K562 (cell line): ENCODE results near the gene POLR1C. TPM values are rescaled to one million over a fixed set of nuclear protein-coding genes. Genes with fewer than 3 reads are reported as not detected.
A peak's percentile ranks its signal among the peaks of the same experiment; 100 is the strongest.

ENCODE experiments used
- ATAC-seq: fragments of 200-7000 bp; cut with Tn5 transposase; 3 replicates; pipeline ENCODE4 v1.9.1; 2020; ENCODE audit warnings: moderate library complexity
- BruUV-seq: library from RNA; stranded (reverse); fragments of 400-500 nt; replicated peaks from 2 replicates; lab custom pipeline; 2021; lab: Mats Ljungman, UMichigan
- CTCF ChIA-PET: fragments of 300-600 bp; formaldehyde crosslinking; extraction: SDS; loops from one replicate; lab custom pipeline; 2021; ENCODE audit warnings: low intra/inter-chr PET ratio; lab: Yijun Ruan, JAX
- POLR2A ChIA-PET: fragments of 300-600, 350-650 bp; sonication (Branson Sonifier 250); formaldehyde crosslinking; extraction: SDS; loops from one replicate; lab custom pipeline; 2021; ENCODE audit warnings: antibody characterized with exemption, inconsistent platforms; lab: Yijun Ruan, JAX
- DNase-seq, 4 experiments: peaks; one replicate each; pipeline versions ENCODE4 v3.0.0 to v3.0.0-alpha.2; 2011 to 2018; ENCODE audit warnings: low spot score in 3 of 4, mixed read lengths in 3 of 4; ENCODE audit errors: extremely low read depth in 1 of 4
- FAIRE-seq: peaks from 2 replicates; lab custom pipeline; 2011; peaks lifted over from hg19 to GRCh38; lab: Jason Lieb, UNC
- H2AFZ ChIP-seq: 2 replicates; pipeline ENCODE4 v1.6.0; 2011; ENCODE audit warnings: low read depth, low read length, control low read depth, inconsistent platforms
- H3K27ac ChIP-seq: fragments of 200-600 bp; 3 replicates; pipeline ENCODE4 v1.8.0; 2011; ENCODE audit warnings: low read depth, mild to moderate bottlenecking, control low read depth, inconsistent platforms, low read length, moderate library complexity, mixed read lengths; ENCODE audit errors: extremely low read depth
- H3K27me3 ChIP-seq, 2 experiments: fragments of 300-600 bp in 1 of 2; 2 replicates in 1 of 2; 3 replicates in 1 of 2; pipeline versions ENCODE4 v1.6.0 to v1.8.0; 2011; ENCODE audit warnings: inconsistent platforms in 2 of 2, low read length in 2 of 2, mild to moderate bottlenecking in 1 of 2, mixed read lengths in 1 of 2, moderate library complexity in 1 of 2; ENCODE audit not compliant: control insufficient read depth in 2 of 2, insufficient read depth in 2 of 2
- H3K36me3 ChIP-seq: fragments of 300-600 bp; 3 replicates; pipeline ENCODE4 v1.8.0; 2011; ENCODE audit warnings: mild to moderate bottlenecking, low read length, inconsistent platforms; ENCODE audit not compliant: control insufficient read depth, insufficient read depth
- H3K4me1 ChIP-seq, 2 experiments: fragments of 200-600 bp in 1 of 2; replicated peaks in 1 of 2; 2 replicates in 1 of 2; 3 replicates in 1 of 2; pipeline versions ENCODE4 v1.5.1 to v1.8.0; 2011; ENCODE audit warnings: inconsistent platforms in 2 of 2, low read length in 2 of 2, mild to moderate bottlenecking in 1 of 2, mixed read lengths in 1 of 2, moderate library complexity in 1 of 2; ENCODE audit not compliant: control insufficient read depth in 2 of 2, insufficient read depth in 2 of 2
- H3K4me2 ChIP-seq: 2 replicates; pipeline ENCODE4 v1.6.1; 2011; ENCODE audit warnings: low read length, control low read depth, inconsistent platforms, mixed read lengths; ENCODE audit not compliant: insufficient read depth
- H3K4me3 ChIP-seq: fragments of 200-600 bp; sonication (generic), shearing (Covaris generic); 2 replicates; pipeline ENCODE4 v1.5.1; 2016; ENCODE audit warnings: control low read depth, inconsistent platforms
- H3K79me2 ChIP-seq: fragments of 200-600 bp; 3 replicates; pipeline ENCODE4 v1.8.0; 2011; ENCODE audit warnings: low read length, inconsistent platforms; ENCODE audit not compliant: control insufficient read depth, insufficient read depth
- H3K9ac ChIP-seq, 2 experiments: 2 replicates each; pipeline versions ENCODE4 v1.6.0 to v1.6.1; 2011; ENCODE audit warnings: low read depth in 2 of 2, low read length in 2 of 2, control low read depth in 1 of 2, inconsistent platforms in 1 of 2, mild to moderate bottlenecking in 1 of 2, mixed read lengths in 1 of 2; ENCODE audit not compliant: insufficient read depth in 1 of 2
- H3K9me1 ChIP-seq: one replicate; pipeline ENCODE4 v1.6.0; 2011; ENCODE audit warnings: inconsistent platforms, mild to moderate bottlenecking, low read length, moderate library complexity; ENCODE audit not compliant: control insufficient read depth, insufficient read depth
- H3K9me3 ChIP-seq: replicated peaks from 2 replicates; pipeline ENCODE4 v1.5.1; 2011; ENCODE audit warnings: low read depth, low read length, inconsistent platforms; ENCODE audit not compliant: control insufficient read depth, insufficient read depth
- H4K20me1 ChIP-seq: replicated peaks from 2 replicates; pipeline ENCODE4 v1.6.1; 2011; ENCODE audit warnings: low read length, inconsistent platforms, mixed read lengths; ENCODE audit not compliant: control insufficient read depth, insufficient read depth
- CHD7 ChIP-seq: fragments of 200-600 bp; sonication (generic); IDR thresholded peaks from one replicate; pipeline ENCODE4 v1.6.1; 2012; ENCODE audit warnings: mild to moderate bottlenecking, low read depth, low read length, inconsistent platforms
- CTCF ChIP-seq, 3 experiments: IDR thresholded peaks in 2 of 3; conservative IDR thresholded peaks in 1 of 3; 2 replicates each; pipeline ENCODE4 v1.5.1; 2011 to 2012; ENCODE audit warnings: low read length in 3 of 3, mild to moderate bottlenecking in 3 of 3, control low read depth in 2 of 3, improper control_type of control experiment in 1 of 3, inconsistent platforms in 1 of 3, low read depth in 1 of 3, mixed read lengths in 1 of 3, moderate library complexity in 1 of 3; ENCODE audit not compliant: insufficient read depth in 2 of 3
- HNRNPH1 ChIP-seq: fragments of 200-400 bp; formaldehyde crosslinking; optimal IDR thresholded peaks from 2 replicates; pipeline ENCODE3; 2017; ENCODE audit warnings: low read depth, mild to moderate bottlenecking, low read length, moderate library complexity
- ZNF121 ChIP-seq: sonication (generic); formaldehyde crosslinking; conservative IDR thresholded peaks from 2 replicates; pipeline ENCODE4 v1.8.0; 2022; ENCODE audit warnings: missing genetic modification reagents
- WGBS: fragments of 100-300 bp; shearing (Covaris generic); methylation state at CpG from one replicate; pipeline ENCODE4 v1.1.6; 2016; ENCODE audit warnings: low coverage, mixed read lengths; ENCODE audit not compliant: insufficient coverage; ENCODE audit errors: missing lambda C conversion rate; 5-methylcytosine and 5-hydroxymethylcytosine counted together
- in situ Hi-C: fragments of 300-500 bp; cut with MboI; formaldehyde crosslinking; loops from 4 replicates; pipeline ENCODE4 v1.15.0; 2018; ENCODE audit warnings: inconsistent platforms, mixed read lengths
- intact Hi-C: fragments of 100-400 bp; cut with micrococcal nuclease; formaldehyde crosslinking; loops from 2 replicates; pipeline ENCODE4 v1.14.2; 2022
- polyA plus RNA-seq, 8 experiments: library from polyadenylated mRNA; depleted of rRNA in 4 of 8; stranded (reverse) in 5 of 8; unstranded in 3 of 8; fragments of >200 nt; fragmentation: Nextera tagmentation in 2 of 8; fragmentation: Illumina TruSeq in 1 of 8; extraction: Ambion mirVana in 2 of 8; extraction: Trizol in 1 of 8; gene quantifications; 2 replicates each; pipeline versions ENCODE4 v1.2.1 to v1.2.3, GENCODE V29; 2011 to 2014; ENCODE audit warnings: inconsistent platforms in 1 of 8, missing spikeins in 1 of 8
- total RNA-seq, 7 experiments: library from RNA; depleted of rRNA in 6 of 7; stranded (reverse); fragments of >200 nt in 6 of 7; fragmentation: Illumina TruSeq in 2 of 7; extraction: Trizol in 2 of 7; gene quantifications; 2 replicates each; pipeline versions ENCODE4 v1.2.1 to v1.2.3, GENCODE V29; 2011 to 2021; ENCODE audit warnings: low replicate concordance in 1 of 7

Gene POLR1C
- total and polyA plus RNA-seq, 9 of the 15 experiments (the other 6 are each of a cell fraction or from before 2014, with no cell fraction given) = 83.5 to 429 (median 120) TPM

- intact Hi-C loops = no loop called here
- no peak overlapping the region for H3K4me2 ChIP-seq
- WGBS = 52% methylated on average over 8 of the region's 8 CpGs
- TF ChIP-seq CTCF (IDR thresholded peaks at IDR 0.05 in 2 of 3, conservative IDR thresholded peaks at IDR 0.05 in 1 of 3; ENCODE audit: insufficient read depth in 2 of 3, low read depth in 1 of 3, low read length in 3 of 3) = peak; percentile 5 to 19 (median 12); a peak in 1 of 6 replicates
- TF ChIP-seq HNRNPH1 = no peak
- TF ChIP-seq ZNF121 (CRISPR knock-in tag) = no peak
- no peak for TF ChIP-seq CHD7
These were observed 8.3 kb upstream of the POLR1C start for GRCh38 chr6:43508481-43509141.

More at GRCh38 chr6:43508481-43509141, 8.3 kb upstream of the POLR1C start:
- no peak overlapping the region for H2AFZ ChIP-seq
- peaks cover 6% of the 10 kb centered on the region; the same call in 1 of the 2 replicates for H4K20me1 ChIP-seq
- BruUV-seq = no TSS peak
- no peaks in the 10 kb centered on the region for H3K9me3 ChIP-seq
- peaks cover 55% of the 10 kb centered on the region for H3K36me3 ChIP-seq
- H3K4me3 ChIP-seq = no peak overlapping the region
- peaks cover 10 to 45% of the 10 kb centered on the region in 2 experiments; a peak in 4 of 5 replicates for H3K4me1 ChIP-seq
- POLR2A ChIA-PET = interaction anchor here (0.6 to 6.2 kb wide), 6 partner anchors 8 to 206 kb away, joined by 3 to 54 read pairs (median 4); partner anchors contain the start of genes POLR1C and YIPF3
- H3K27ac ChIP-seq = no peak overlapping the region
- in situ Hi-C loops = no loop called here
- peaks cover 4% of the 10 kb centered on the region for H3K9me1 ChIP-seq
- DNase-seq = no peak
- CTCF ChIA-PET = no interaction called here
- no peak for FAIRE-seq
- H3K9ac ChIP-seq = no peak overlapping the region
- H3K79me2 ChIP-seq = no peaks in the 10 kb centered on the region
- ATAC-seq = no peak
- peaks cover 0 to 6% of the 10 kb centered on the region in 2 experiments; a peak in 2 of 5 replicates for H3K27me3 ChIP-seq
